GM19467 (cell line): Measurements from ENCODE around the gene TXLNG.

Source experiments
- ATAC-seq: cut with Tn5 transposase; IDR thresholded peaks from one replicate; pipeline ENCODE4 v1.9.1; 2021; ENCODE audit warnings: mild to moderate bottlenecking, moderate library complexity; ENCODE audit not compliant: unreplicated experiment

Gene TXLNG

GRCh38 chrX:16785247-16786138, 773 bp upstream of the TXLNG start:
- no peak for ATAC-seq

DNA sequence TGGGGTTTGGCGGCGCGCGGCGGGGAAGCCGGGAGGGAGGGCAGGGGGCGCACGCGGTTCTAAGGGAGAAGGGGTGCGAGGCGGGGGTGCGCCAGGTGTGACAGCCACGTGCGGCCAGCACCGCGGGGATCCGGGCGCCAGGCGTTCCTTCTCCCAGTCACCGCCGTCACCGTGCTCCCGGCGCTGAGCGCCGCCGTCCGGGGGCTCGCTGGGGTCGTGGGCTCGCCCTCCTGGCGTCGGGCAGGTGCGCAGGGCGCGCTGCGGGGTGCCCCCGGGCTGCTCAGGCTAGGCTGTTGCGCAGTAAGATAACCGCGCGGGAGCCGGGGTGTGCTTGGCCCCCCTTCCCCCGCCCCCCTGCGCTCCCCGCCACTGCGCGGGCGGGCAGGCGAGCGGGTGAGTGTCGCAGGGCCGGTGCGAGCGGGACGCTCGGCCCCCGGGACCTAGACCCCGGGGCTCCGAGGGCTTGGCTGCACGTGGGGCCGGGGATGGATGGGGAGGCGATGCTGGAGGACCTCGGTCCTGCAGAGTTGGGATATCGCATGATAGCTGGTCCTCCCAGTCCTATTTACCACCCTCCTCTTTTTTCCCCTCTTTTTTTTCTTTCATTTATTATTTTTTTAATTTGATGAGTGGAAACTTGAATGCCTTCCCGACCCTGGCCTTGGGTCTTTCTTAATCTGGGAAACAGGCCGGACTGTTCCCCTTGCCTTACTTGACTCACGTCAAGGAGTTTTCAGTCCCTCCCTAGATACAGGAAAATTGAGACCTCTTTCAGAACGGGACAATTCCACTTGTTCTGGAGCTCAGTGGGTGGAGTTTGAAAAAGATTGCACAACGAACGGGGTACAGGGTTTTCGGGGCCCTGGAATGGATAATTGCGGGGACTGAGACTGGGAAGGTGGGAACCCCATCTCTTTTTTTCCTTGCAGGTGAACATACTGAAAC, 797 bp downstream of the TXLNG start:
- no peak for ATAC-seq

DNA sequence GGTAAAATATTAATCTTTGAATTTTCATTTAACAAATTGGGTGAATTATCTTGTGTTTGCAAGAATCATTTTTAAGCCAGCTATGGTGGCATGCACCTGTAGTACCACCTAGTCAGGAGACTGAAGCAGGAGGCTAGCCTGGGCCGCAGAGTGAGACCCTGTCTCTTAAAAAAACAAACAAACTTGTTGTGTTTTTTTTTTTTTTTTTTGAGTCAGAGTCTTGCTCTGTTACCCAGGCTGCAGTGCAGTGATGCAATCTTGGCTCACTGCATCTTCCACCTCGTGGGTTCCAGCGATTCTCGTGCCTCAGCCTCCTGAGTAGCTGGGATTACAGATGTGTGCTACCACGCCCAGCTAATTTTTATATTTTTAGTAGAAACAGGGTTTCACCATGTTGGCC, 2.2 kb downstream of the TXLNG start:
- ATAC-seq: no peak

GRCh38 chrX:16796298-16796697, 10.0 kb downstream of the TXLNG start:
- no peak for ATAC-seq

DNA sequence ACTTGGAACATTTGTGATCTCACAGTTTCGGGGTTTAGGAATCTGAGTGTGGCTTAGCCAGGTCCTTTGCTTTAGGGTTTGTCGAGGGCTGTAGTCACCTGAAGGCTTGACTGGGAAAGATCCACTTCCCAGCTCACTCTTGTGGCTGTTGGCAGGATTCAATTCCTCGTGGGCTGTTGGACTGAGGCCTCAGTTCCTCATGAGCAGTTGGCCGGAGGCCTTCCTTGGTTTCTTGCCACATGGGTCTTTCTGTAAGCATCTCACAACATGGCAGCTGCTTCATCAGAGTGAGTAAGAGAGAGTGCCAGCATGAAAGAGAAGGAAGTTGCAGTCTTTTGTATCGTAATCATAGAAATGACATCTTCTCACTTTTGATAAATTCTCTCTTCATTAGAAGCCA, 11.1 kb downstream of the TXLNG start:
- ATAC-seq: no peak

DNA sequence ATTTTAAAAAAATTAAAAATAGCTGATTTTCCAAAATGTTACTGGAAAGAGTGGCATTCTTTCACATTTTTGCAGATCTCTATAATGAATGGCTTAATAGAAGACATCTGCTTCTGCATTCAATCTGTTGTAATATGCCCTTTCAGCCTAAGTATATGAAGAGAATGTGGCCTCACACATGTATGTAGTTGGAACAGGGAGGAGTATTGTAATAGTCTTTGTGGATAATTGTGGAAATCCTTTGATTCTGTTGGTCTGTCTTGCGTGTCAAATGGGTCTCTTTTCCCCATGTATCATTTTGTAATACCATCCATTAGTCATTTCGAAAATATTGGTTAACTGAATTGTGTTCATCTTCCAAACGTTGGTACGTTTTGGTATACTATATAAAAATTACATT, 11.6 kb downstream of the TXLNG start:
- no peak for ATAC-seq

- ATAC-seq: no peak
Measured at GRCh38 chrX:16804923-16805464, 18.7 kb downstream of the TXLNG start.

- no peak for ATAC-seq
Measured at GRCh38 chrX:16807548-16807947, 21.3 kb downstream of the TXLNG start.

GRCh38 chrX:16807976-16808542, 21.8 kb downstream of the TXLNG start:
- no peak for ATAC-seq

GRCh38 chrX:16814597-16814996, 28.3 kb downstream of the TXLNG start:
- no peak for ATAC-seq

GRCh38 chrX:16819634-16820033, 33.4 kb downstream of the TXLNG start:
- ATAC-seq: no peak

- ATAC-seq: no peak
Measured at GRCh38 chrX:16822723-16823122, 36.5 kb downstream of the TXLNG start.

GRCh38 chrX:16825264-16826035, 39.2 kb downstream of the TXLNG start:
- ATAC-seq: no peak

- ATAC-seq: no peak
Measured at GRCh38 chrX:16826207-16826606, 39.9 kb downstream of the TXLNG start.

- ATAC-seq: no peak
Measured at GRCh38 chrX:16827225-16827624, 41.0 kb downstream of the TXLNG start.

- ATAC-seq: no peak
Measured at GRCh38 chrX:16828124-16828908, 42.0 kb downstream of the TXLNG start.

- no peak for ATAC-seq
Measured at GRCh38 chrX:16832301-16832700, 46.0 kb downstream of the TXLNG start.

DNA sequence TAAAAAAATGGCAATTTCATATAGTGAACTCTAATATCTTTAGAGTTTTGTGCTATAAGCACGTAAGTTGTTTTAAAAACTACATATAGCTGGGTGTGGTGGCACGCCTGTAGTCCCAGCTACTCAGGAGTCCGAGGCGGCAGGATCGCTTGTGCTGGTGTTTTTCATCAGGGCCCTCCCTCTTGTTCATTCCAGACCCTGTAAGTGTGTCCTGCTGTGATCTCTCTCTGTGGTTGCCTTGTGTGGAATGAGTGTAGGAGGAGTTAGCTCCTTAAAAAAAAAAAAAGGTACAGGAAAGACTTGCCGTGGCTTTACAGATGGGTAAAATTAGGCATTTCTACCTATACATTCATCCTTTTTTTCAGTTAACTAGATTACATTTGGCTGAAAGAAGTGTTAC, 48.5 kb downstream of the TXLNG start:
- no peak for ATAC-seq

DNA sequence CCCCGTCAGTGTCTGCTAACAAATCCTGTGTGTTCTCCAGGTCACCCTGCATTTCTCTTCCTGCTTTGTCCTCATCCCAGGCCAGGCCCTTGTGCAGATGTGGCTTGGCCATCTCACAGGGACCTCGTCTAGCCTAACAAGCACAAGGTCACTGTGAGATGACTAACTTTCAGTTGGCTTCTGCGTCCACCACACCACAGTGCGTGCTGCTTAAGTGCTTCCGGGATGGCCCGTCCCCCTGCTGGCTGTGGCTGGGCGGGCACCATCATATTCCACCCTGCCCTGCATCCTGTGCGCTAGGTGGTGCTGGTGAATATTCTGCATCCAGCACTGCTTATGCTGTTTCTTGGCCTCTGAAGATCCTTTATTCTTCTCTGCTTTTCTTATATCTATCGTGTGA, 50.1 kb downstream of the TXLNG start:
- no peak for ATAC-seq
